Immature natural killer cell (primary cell): ENCODE results near the gene ITGA4. TPM values are rescaled to one million over a fixed set of nuclear protein-coding genes. Genes with fewer than 3 reads are reported as not detected.

Experiments
- DNase-seq, 3 donors: peaks; one replicate each; pipeline ENCODE4 v3.0.0; 2022; ENCODE audit warnings: mixed read lengths in 1 of 3
- H3K27ac Mint-ChIP-seq, 6 donors: one replicate each; pipeline ENCODE4 v1.8.0; 2020; ENCODE audit warnings: mixed read lengths in 6 of 6, mild to moderate bottlenecking in 5 of 6, inconsistent platforms in 4 of 6, moderate library complexity in 3 of 6
- H3K27me3 Mint-ChIP-seq, 3 donors: one replicate each; pipeline ENCODE4 v1.8.0; 2020 to 2021; ENCODE audit warnings: low read depth in 3 of 3, mild to moderate bottlenecking in 3 of 3, mixed read lengths in 3 of 3, moderate library complexity in 3 of 3, inconsistent platforms in 1 of 3
- H3K36me3 Mint-ChIP-seq, 3 donors: one replicate each; pipeline ENCODE4 v1.8.0; 2020; ENCODE audit warnings: mixed read lengths in 3 of 3, inconsistent platforms in 2 of 3, mild to moderate bottlenecking in 2 of 3
- H3K4me1 Mint-ChIP-seq, 2 donors: one replicate each; pipeline ENCODE4 v1.8.0; 2020; ENCODE audit warnings: inconsistent platforms in 2 of 2, mild to moderate bottlenecking in 2 of 2, mixed read lengths in 2 of 2, moderate library complexity in 1 of 2
- H3K4me3 Mint-ChIP-seq, 5 donors: one replicate each; pipeline ENCODE4 v1.8.0; 2020; ENCODE audit warnings: mild to moderate bottlenecking in 5 of 5, mixed read lengths in 5 of 5, inconsistent platforms in 3 of 5, moderate library complexity in 3 of 5
- H3K9me3 Mint-ChIP-seq, 6 donors: one replicate each; pipeline ENCODE4 v1.8.0; 2020; ENCODE audit warnings: mild to moderate bottlenecking in 6 of 6, mixed read lengths in 6 of 6, inconsistent platforms in 4 of 6, moderate library complexity in 3 of 6
- polyA plus RNA-seq, 3 donors: library from polyadenylated mRNA; unstranded; fragments of 300-500 nt; fragmentation: Illumina TruSeq; gene quantifications; one replicate each; pipeline ENCODE4 v1.2.3, GENCODE V29; 2021

Gene ITGA4
- polyA plus RNA-seq, 3 donors from 2014 or later = 102 to 132 (median 117) TPM

DNA sequence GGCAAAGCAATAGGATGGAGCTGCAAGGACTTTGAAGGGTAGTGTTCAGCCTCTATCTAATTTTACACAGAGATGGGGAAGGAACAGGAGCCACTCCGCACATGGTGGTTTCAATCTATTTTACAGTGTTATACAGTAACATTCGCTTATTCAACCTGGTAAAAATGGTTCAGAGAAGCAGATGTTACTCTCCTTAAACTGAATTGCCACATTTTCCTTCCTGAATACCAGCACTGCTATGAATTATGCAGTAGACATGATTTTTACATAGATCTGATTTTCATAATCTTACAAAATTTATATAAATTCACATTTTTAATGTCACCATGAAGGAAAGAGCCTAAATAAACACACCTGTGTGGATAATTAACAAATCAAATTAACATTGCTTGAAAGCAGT lies 85.0 kb downstream of the ITGA4 start:
- Mint-ChIP-seq H3K36me3 (peaks cover 25 to 42% (median 42%) of the 10 kb centered on the region in 3 donors), H3K4me1 (peaks cover 1 to 5% of the 10 kb centered on the region in 2 donors), H3K9me3 (no peaks in the 10 kb centered on the region), H3K4me3 (no peak overlapping the region), H3K27me3 (peaks cover 0 to 7% (median 4%) of the 10 kb centered on the region in 3 donors), H3K27ac (peak overlapping the region in 1 of 6 donors; percentile 53)
- no peak for DNase-seq

GRCh38 chr2:181546086-181546485 lies 88.9 kb downstream of the ITGA4 start:
- Mint-ChIP-seq H3K36me3 (peaks cover 4 to 19% (median 19%) of the 10 kb centered on the region in 3 donors), H3K4me1 (peaks cover 0 to 1% of the 10 kb centered on the region in 2 donors), H3K27ac (no peak overlapping the region), H3K9me3 (no peaks in the 10 kb centered on the region), H3K27me3 (peaks cover 0 to 7% (median 4%) of the 10 kb centered on the region in 3 donors), H3K4me3 (no peak overlapping the region)
- DNase-seq = no peak

- peaks cover 0 to 1% (median 0%) of the 10 kb centered on the region in 6 donors for H3K9me3 Mint-ChIP-seq
- DNase-seq = no peak
- peaks cover 3 to 23% (median 22%) of the 10 kb centered on the region in 3 donors for H3K36me3 Mint-ChIP-seq
- peaks cover 2 to 4% (median 3%) of the 10 kb centered on the region in 3 donors for H3K27me3 Mint-ChIP-seq
- H3K4me1 Mint-ChIP-seq = no peaks in the 10 kb centered on the region
- no peak overlapping the region for H3K4me3 Mint-ChIP-seq
- no peak overlapping the region for H3K27ac Mint-ChIP-seq
These were observed 95.6 kb downstream of the ITGA4 start for GRCh38 chr2:181552808-181553207.

- Mint-ChIP-seq H3K9me3 (peaks cover 0 to 1% (median 0%) of the 10 kb centered on the region in 6 donors), H3K27ac (no peak overlapping the region), H3K27me3 (peaks cover 2 to 4% (median 2%) of the 10 kb centered on the region in 3 donors), H3K4me1 (no peaks in the 10 kb centered on the region), H3K4me3 (no peak overlapping the region), H3K36me3 (peaks cover 3 to 23% (median 23%) of the 10 kb centered on the region in 3 donors)
- no peak for DNase-seq
These were observed 96.1 kb downstream of the ITGA4 start for GRCh38 chr2:181553244-181553643.

DNA sequence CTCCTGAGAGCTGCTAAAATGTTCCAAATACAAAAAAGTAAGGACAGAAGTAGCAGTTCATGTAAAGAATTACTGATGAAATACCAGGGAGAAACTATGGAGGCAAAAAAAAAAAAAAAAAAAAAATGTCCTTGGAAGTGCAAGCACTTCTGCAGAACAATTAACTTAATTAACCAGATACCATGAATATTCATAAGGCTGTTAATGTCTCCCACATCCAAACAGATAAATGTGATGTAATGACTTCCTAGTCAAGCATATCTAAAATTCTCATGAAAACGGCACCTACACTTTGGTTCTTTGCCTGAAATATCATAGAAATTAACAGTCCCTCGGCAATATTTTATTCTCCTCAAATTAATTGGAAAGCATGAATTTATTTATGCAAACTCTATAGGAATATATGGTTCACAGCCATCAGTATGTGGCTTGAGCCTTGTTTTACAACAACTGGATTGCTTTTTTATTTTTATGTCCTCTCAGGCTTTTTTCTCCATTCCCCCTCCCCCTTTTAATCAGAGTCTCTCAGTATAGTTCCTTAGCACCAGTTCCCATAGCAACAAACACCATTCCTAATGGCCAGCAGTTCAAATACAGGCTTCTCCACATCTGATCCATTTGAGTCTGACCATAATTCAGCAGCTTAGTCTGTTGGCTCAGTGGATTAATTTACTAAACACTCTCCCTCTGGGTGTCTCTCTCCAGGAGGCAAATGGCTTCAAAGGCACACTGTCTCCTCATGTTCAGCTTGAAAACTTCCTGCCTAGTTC lies 97.1 kb downstream of the ITGA4 start:
- H3K27ac Mint-ChIP-seq = no peak overlapping the region
- no peak overlapping the region for H3K4me3 Mint-ChIP-seq
- no peaks in the 10 kb centered on the region for H3K4me1 Mint-ChIP-seq
- no peak for DNase-seq
- peaks cover 0 to 20% (median 19%) of the 10 kb centered on the region in 3 donors for H3K36me3 Mint-ChIP-seq
- peaks cover 2 to 4% (median 2%) of the 10 kb centered on the region in 3 donors for H3K27me3 Mint-ChIP-seq
- H3K9me3 Mint-ChIP-seq = peaks cover 0 to 1% (median 0%) of the 10 kb centered on the region in 6 donors

GRCh38 chr2:181558371-181558770 lies 101.2 kb downstream of the ITGA4 start:
- Mint-ChIP-seq H3K27me3 (peaks cover 2 to 3% (median 2%) of the 10 kb centered on the region in 3 donors), H3K9me3 (no peaks in the 10 kb centered on the region), H3K36me3 (peaks cover 0 to 11% (median 4%) of the 10 kb centered on the region in 3 donors), H3K4me1 (no peaks in the 10 kb centered on the region), H3K4me3 (no peak overlapping the region), H3K27ac (no peak overlapping the region)
- DNase-seq = no peak

- Mint-ChIP-seq H3K9me3 (no peaks in the 10 kb centered on the region), H3K27ac (no peak overlapping the region), H3K4me3 (no peak overlapping the region), H3K4me1 (no peaks in the 10 kb centered on the region), H3K27me3 (peaks cover 0 to 3% (median 0%) of the 10 kb centered on the region in 3 donors), H3K36me3 (peaks cover 0 to 4% (median 0%) of the 10 kb centered on the region in 3 donors)
- no peak for DNase-seq
These were observed 106.0 kb downstream of the ITGA4 start for GRCh38 chr2:181563101-181563692.

GRCh38 chr2:181566334-181567032 lies 109.3 kb downstream of the ITGA4 start:
- no peak for DNase-seq
- H3K4me3 Mint-ChIP-seq = no peak overlapping the region
- H3K4me1 Mint-ChIP-seq = peaks cover 0 to 5% of the 10 kb centered on the region in 2 donors
- no peak overlapping the region for H3K27ac Mint-ChIP-seq
- peaks cover 0 to 4% (median 0%) of the 10 kb centered on the region in 3 donors for H3K36me3 Mint-ChIP-seq
- peaks cover 0 to 3% (median 0%) of the 10 kb centered on the region in 3 donors for H3K27me3 Mint-ChIP-seq
- H3K9me3 Mint-ChIP-seq = no peaks in the 10 kb centered on the region

DNA sequence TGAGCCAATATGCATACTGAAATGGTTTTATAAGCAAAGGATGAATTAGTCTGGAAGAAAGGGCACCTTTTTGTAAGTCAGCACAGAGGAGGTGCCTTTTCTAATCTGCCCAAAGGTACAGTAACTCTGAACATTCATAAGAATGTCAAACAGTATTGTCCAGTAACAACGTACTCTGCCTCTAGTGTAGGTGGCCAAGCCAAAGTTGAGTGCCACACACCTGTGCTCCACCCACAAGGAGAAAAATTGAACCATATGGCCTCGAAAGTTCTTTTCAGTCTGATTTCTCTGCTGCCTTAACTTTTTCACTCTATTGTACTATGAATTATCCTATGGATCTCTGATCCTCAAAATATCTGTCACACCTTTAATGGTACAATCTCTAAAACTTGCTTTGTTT lies 112.9 kb downstream of the ITGA4 start:
- H3K9me3 Mint-ChIP-seq = no peaks in the 10 kb centered on the region
- H3K4me3 Mint-ChIP-seq = no peak overlapping the region

DNA sequence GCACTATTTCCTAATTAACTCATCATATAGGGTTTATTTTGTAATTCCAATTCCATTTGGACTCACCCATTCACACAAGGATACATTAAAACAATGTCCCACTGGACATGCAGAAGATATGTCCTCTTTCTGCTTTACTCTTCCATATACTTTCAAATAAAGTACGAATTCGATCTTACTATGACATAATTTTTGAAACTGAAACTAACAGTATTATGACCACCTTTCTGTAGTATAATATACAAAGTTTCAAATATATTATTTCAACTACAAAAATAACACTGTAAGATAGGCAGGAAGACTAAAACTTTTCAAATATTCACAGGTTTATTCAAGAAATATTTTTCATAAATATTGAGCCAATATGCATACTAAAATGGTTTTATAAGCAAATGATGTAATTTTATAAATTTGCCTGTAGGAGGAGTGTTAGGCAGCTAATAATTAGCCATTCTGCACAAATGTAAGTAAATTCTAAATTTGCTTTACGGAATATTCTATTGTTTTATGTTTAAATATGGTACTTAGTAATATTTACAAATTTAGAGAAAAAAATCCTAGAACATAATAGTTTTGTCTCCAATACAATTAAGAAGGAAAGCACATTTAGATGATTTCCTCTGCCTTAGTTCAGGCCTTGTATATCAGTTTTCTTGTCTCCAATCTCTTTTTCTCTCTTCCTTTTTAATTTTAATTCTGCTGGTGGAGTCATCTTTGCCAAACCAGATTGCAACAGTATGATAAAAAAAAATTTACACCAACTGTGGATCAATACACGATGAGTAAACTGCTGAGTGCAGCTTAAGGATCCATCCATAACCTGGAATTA lies 113.9 kb downstream of the ITGA4 start:
- Mint-ChIP-seq H3K4me1 (peaks cover 0 to 5% of the 10 kb centered on the region in 2 donors), H3K27me3 (peaks cover 2 to 7% (median 2%) of the 10 kb centered on the region in 3 donors), H3K36me3 (no peaks in the 10 kb centered on the region), H3K27ac (no peak overlapping the region), H3K9me3 (no peaks in the 10 kb centered on the region), H3K4me3 (peak overlapping the region in 2 of 5 donors; percentile 26 to 61)
- DNase-seq = no peak

More for the DNA sequence above, 112.9 kb downstream of the ITGA4 start:
- Mint-ChIP-seq H3K4me1 (peaks cover 0 to 5% of the 10 kb centered on the region in 2 donors), H3K36me3 (no peaks in the 10 kb centered on the region), H3K27me3 (peaks cover 2 to 10% (median 2%) of the 10 kb centered on the region in 3 donors), H3K27ac (no peak overlapping the region)
- no peak for DNase-seq

DNA sequence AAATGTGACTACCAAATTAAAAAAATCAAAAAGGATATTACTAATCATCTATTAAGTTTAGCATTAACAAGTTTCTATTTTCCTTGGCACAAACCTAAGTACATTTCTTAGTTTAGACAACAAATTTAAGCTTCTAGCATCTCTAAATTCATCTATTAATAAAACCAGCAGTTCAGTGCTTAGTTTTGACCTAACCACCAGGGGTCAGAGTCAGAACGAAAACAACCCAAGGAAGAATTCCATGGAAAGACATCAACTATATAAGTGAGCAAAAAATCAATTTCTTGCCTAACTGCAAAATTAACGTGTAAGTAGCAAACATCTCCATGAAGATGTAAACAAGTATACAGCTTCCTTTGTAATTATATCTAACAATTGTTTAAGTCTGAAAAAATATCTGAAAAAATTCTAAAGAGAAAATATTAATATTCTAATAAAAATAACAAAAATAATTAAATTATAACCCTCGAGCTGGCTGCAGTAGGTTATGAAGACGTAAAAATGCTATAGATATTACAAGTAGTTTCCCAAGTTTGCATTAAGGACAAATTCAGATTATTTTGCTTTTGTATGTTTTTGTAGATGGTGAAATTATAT lies 116.1 kb downstream of the ITGA4 start:
- Mint-ChIP-seq H3K27me3 (peaks cover 2 to 7% (median 2%) of the 10 kb centered on the region in 3 donors), H3K36me3 (no peaks in the 10 kb centered on the region), H3K9me3 (no peaks in the 10 kb centered on the region), H3K4me1 (peaks cover 0 to 5% of the 10 kb centered on the region in 2 donors), H3K4me3 (no peak overlapping the region), H3K27ac (no peak overlapping the region)
- DNase-seq = no peak

GRCh38 chr2:181574321-181574720 lies 117.1 kb downstream of the ITGA4 start:
- H3K9me3 Mint-ChIP-seq = no peaks in the 10 kb centered on the region
- H3K36me3 Mint-ChIP-seq = no peaks in the 10 kb centered on the region
- peaks cover 0 to 5% of the 10 kb centered on the region in 2 donors for H3K4me1 Mint-ChIP-seq
- no peak overlapping the region for H3K4me3 Mint-ChIP-seq
- DNase-seq = no peak
- H3K27ac Mint-ChIP-seq = no peak overlapping the region
- peaks cover 2 to 7% (median 2%) of the 10 kb centered on the region in 3 donors for H3K27me3 Mint-ChIP-seq
